WTC11 (cell line): ENCODE data around the gene NENF.

Experiments
- ETV6 ChIP-seq: sonication (generic); formaldehyde crosslinking; IDR thresholded peaks from 2 replicates; pipeline ENCODE4 v1.8.1; 2022; ENCODE audit warnings: mild to moderate bottlenecking, missing genetic modification reagents
- GABPB1 ChIP-seq: sonication (generic); formaldehyde crosslinking; IDR thresholded peaks from 2 replicates; pipeline ENCODE4 v1.8.1; 2023; ENCODE audit warnings: mild to moderate bottlenecking, missing genetic modification reagents
- TF ChIP-seq, protein P1 (sequence below): sonication (generic); formaldehyde crosslinking; IDR thresholded peaks from 2 replicates; pipeline ENCODE4 v1.8.1; 2023; ENCODE audit warnings: mild to moderate bottlenecking, missing genetic modification reagents, moderate library complexity
- TF ChIP-seq, protein P2 (sequence below): sonication (generic); formaldehyde crosslinking; IDR thresholded peaks from 2 replicates; pipeline ENCODE4 v1.8.1; 2022; ENCODE audit warnings: low read depth, mild to moderate bottlenecking, moderate library complexity, missing genetic modification reagents, borderline replicate concordance

DNA sequence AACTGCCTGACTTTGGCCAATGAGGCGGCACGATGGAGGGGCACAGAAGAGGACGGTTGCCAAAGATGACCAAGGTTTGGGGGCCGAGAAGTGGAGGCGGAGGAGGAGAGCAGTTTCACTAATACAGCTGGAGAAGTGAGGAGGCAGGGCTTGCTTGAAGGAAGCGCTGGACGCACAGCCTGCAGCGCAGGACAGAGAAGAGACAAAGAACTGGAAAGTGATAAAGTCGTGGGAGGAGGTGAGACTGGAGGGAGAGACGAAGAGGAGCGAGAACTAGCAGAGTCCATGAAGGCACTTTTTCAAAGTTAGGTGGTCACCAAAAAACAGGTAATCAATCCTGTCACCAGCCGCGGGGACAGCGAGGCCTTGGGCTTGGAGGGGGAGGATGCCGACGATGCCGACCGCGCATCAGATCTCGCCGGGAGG is 18.8 kb upstream of the NENF start:
- TF ChIP-seq, protein P1, sequence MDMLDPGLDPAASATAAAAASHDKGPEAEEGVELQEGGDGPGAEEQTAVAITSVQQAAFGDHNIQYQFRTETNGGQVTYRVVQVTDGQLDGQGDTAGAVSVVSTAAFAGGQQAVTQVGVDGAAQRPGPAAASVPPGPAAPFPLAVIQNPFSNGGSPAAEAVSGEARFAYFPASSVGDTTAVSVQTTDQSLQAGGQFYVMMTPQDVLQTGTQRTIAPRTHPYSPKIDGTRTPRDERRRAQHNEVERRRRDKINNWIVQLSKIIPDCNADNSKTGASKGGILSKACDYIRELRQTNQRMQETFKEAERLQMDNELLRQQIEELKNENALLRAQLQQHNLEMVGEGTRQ (CRISPR knock-in tag), result no peak
- TF ChIP-seq, protein P2, sequence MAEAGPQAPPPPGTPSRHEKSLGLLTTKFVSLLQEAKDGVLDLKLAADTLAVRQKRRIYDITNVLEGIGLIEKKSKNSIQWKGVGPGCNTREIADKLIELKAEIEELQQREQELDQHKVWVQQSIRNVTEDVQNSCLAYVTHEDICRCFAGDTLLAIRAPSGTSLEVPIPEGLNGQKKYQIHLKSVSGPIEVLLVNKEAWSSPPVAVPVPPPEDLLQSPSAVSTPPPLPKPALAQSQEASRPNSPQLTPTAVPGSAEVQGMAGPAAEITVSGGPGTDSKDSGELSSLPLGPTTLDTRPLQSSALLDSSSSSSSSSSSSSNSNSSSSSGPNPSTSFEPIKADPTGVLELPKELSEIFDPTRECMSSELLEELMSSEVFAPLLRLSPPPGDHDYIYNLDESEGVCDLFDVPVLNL (CRISPR knock-in tag), result no peak
- TF ChIP-seq GABPB1 (no peak), ETV6 (CRISPR knock-in tag) (no peak)
